IMR-90 (cell line): Measurements from ENCODE around the gene COL19A1. TPM values are rescaled to one million over a fixed set of nuclear protein-coding genes. Genes with fewer than 3 reads are reported as not detected.

Source experiments
- ATAC-seq: fragments of 200-7000 bp; cut with Tn5 transposase; 2 replicates; pipeline ENCODE4 v1.9.1; 2020; ENCODE audit warnings: low read depth, mild to moderate bottlenecking, moderate library complexity
- BruUV-seq: library from RNA; stranded (reverse); fragments of 400-500 nt; replicated peaks from 2 replicates; lab custom pipeline; 2021; lab: Mats Ljungman, UMichigan
- CTCF ChIA-PET: fragments of 300-600 bp; formaldehyde crosslinking; extraction: SDS; loops from one replicate; lab custom pipeline; 2021; ENCODE audit warnings: antibody characterized with exemption; lab: Yijun Ruan, JAX
- POLR2A ChIA-PET: fragments of 300-600 bp; sonication (Branson Sonifier 250); formaldehyde crosslinking; loops from one replicate; lab custom pipeline; 2022; ENCODE audit warnings: antibody characterized with exemption; ENCODE audit not compliant: unreplicated experiment; lab: Charles Lee
- DNase-seq: peaks from one replicate; pipeline ENCODE4 v3.0.0; 2013
- H2AFZ ChIP-seq: replicated peaks from 2 replicates; pipeline ENCODE3; 2013; ENCODE audit warnings: low read length, mild to moderate bottlenecking; ENCODE audit not compliant: poor library complexity
- H2AK5ac ChIP-seq: 2 replicates; pipeline ENCODE4 v1.6.1; 2013; ENCODE audit warnings: low read depth, low read length, inconsistent platforms
- H2AK9ac ChIP-seq: replicated peaks from 2 replicates; pipeline ENCODE3; 2013; ENCODE audit warnings: mild to moderate bottlenecking, low read depth, low read length, moderate library complexity; ENCODE audit not compliant: poor library complexity
- H2BK120ac ChIP-seq: 2 replicates; pipeline ENCODE4 v1.6.1; 2013; ENCODE audit warnings: low read depth, low read length, inconsistent platforms
- H2BK15ac ChIP-seq: 3 replicates; pipeline ENCODE4 v1.6.1; 2013; ENCODE audit warnings: low read depth, low read length, inconsistent platforms
- H2BK20ac ChIP-seq: 2 replicates; pipeline ENCODE4 v1.6.1; 2013; ENCODE audit warnings: low read depth, mild to moderate bottlenecking, inconsistent platforms, low read length, moderate library complexity
- H2BK5ac ChIP-seq: 2 replicates; pipeline ENCODE4 v1.6.1; 2013; ENCODE audit warnings: mild to moderate bottlenecking, low read depth, low read length, inconsistent platforms; ENCODE audit not compliant: poor library complexity, severe bottlenecking
- H3K14ac ChIP-seq: replicated peaks from 2 replicates; pipeline ENCODE4 v1.6.1; 2013; ENCODE audit warnings: low read depth, low read length, inconsistent platforms
- H3K18ac ChIP-seq: 2 replicates; pipeline ENCODE4 v1.6.1; 2013; ENCODE audit warnings: low read depth, low read length, control low read depth
- H3K23ac ChIP-seq: 2 replicates; pipeline ENCODE4 v1.6.1; 2013; ENCODE audit warnings: low read depth, low read length, inconsistent platforms
- H3K27ac ChIP-seq: 2 replicates; pipeline ENCODE4 v1.5.1; 2013; ENCODE audit warnings: mild to moderate bottlenecking, control low read depth, low read length; ENCODE audit not compliant: insufficient read depth
- H3K27me3 ChIP-seq: 2 replicates; pipeline ENCODE4 v1.6.1; 2013; ENCODE audit warnings: low read length; ENCODE audit not compliant: control insufficient read depth, insufficient read depth
- H3K36me3 ChIP-seq: 2 replicates; pipeline ENCODE4 v1.6.1; 2013; ENCODE audit warnings: low read length, mixed read lengths; ENCODE audit not compliant: control insufficient read depth, insufficient read depth
- H3K4ac ChIP-seq: 2 replicates; pipeline ENCODE4 v1.6.1; 2013; ENCODE audit warnings: low read depth, low read length, inconsistent platforms
- H3K4me1 ChIP-seq: 2 replicates; pipeline ENCODE4 v1.6.1; 2013; ENCODE audit warnings: low read length, mixed read lengths; ENCODE audit not compliant: control insufficient read depth, insufficient read depth
- H3K4me2 ChIP-seq: 2 replicates; pipeline ENCODE4 v1.6.1; 2013; ENCODE audit warnings: low read depth, mild to moderate bottlenecking, control low read depth, low read length, moderate library complexity
- H3K4me3 ChIP-seq: 2 replicates; pipeline ENCODE4 v1.5.1; 2013; ENCODE audit warnings: low read depth, mild to moderate bottlenecking, control low read depth, low read length, moderate library complexity; ENCODE audit not compliant: insufficient read depth
- H3K56ac ChIP-seq: 2 replicates; pipeline ENCODE4 v1.6.1; 2013; ENCODE audit warnings: low read length, inconsistent platforms; ENCODE audit not compliant: insufficient read depth; ENCODE audit errors: extremely low read depth
- H3K79me1 ChIP-seq, 2 experiments: 2 replicates each; pipeline ENCODE4 v1.6.1; 2013; ENCODE audit warnings: low read length in 2 of 2, inconsistent platforms in 1 of 2, low read depth in 1 of 2
- H3K9ac ChIP-seq: 2 replicates; pipeline ENCODE4 v1.6.1; 2013; ENCODE audit warnings: low read depth, low read length, control low read depth
- H3K9me1 ChIP-seq: 2 replicates; pipeline ENCODE4 v1.6.1; 2013; ENCODE audit warnings: low read length, inconsistent platforms; ENCODE audit not compliant: insufficient read depth
- H3K9me3 ChIP-seq: 2 replicates; pipeline ENCODE4 v1.6.1; 2013; ENCODE audit warnings: low read length; ENCODE audit not compliant: control insufficient read depth, insufficient read depth
- H4K20me1 ChIP-seq: 2 replicates; pipeline ENCODE4 v1.6.1; 2013; ENCODE audit warnings: low read length, inconsistent platforms; ENCODE audit not compliant: insufficient read depth
- H4K5ac ChIP-seq: 2 replicates; pipeline ENCODE4 v1.6.1; 2013; ENCODE audit warnings: mild to moderate bottlenecking, low read depth, low read length, control low read depth
- H4K8ac ChIP-seq, 2 experiments: 2 replicates each; pipeline ENCODE4 v1.6.1; 2013; ENCODE audit warnings: low read depth in 2 of 2, low read length in 2 of 2, control low read depth in 1 of 2, inconsistent platforms in 1 of 2
- H4K91ac ChIP-seq: 2 replicates; pipeline ENCODE4 v1.6.1; 2013; ENCODE audit warnings: low read depth, low read length, inconsistent platforms; ENCODE audit not compliant: insufficient read depth
- BHLHE40 ChIP-seq: fragments of 150-350 bp; IDR thresholded peaks from 2 replicates; pipeline ENCODE4 v1.6.1; 2016; ENCODE audit warnings: mild to moderate bottlenecking, low read depth, low read length
- CEBPB ChIP-seq: IDR thresholded peaks from 2 replicates; pipeline ENCODE4 v1.6.1; 2012; ENCODE audit warnings: low read depth, low read length, improper control_type of control experiment
- CHD1 ChIP-seq: IDR thresholded peaks from 2 replicates; pipeline ENCODE4 v1.6.1; 2012; ENCODE audit warnings: low read depth, low read length, improper control_type of control experiment
- FOS ChIP-seq: fragments of 150-350 bp; IDR thresholded peaks from 2 replicates; pipeline ENCODE4 v1.6.1; 2016; ENCODE audit warnings: low read depth, low read length
- MAFK ChIP-seq: IDR thresholded peaks from 2 replicates; pipeline ENCODE4 v1.6.1; 2012; ENCODE audit warnings: low read depth, low read length, improper control_type of control experiment
- MAZ ChIP-seq: IDR thresholded peaks from 2 replicates; pipeline ENCODE4 v1.6.1; 2012; ENCODE audit warnings: low read depth, mild to moderate bottlenecking, low read length, improper control_type of control experiment, moderate library complexity, borderline replicate concordance
- MXI1 ChIP-seq: IDR thresholded peaks from 2 replicates; pipeline ENCODE4 v1.6.1; 2012; ENCODE audit warnings: low read depth, mild to moderate bottlenecking, low read length, moderate library complexity, borderline replicate concordance
- NFE2L2 ChIP-seq: fragments of 150-350 bp; IDR thresholded peaks from 2 replicates; pipeline ENCODE4 v1.6.1; 2016; ENCODE audit warnings: low read depth, mild to moderate bottlenecking, low read length
- POLR2A ChIP-seq: IDR thresholded peaks from 2 replicates; pipeline ENCODE4 v1.6.1; 2012; ENCODE audit warnings: mild to moderate bottlenecking, low read depth, low read length
- RFX5 ChIP-seq: IDR thresholded peaks from 2 replicates; pipeline ENCODE4 v1.8.0; 2012; ENCODE audit warnings: low read depth, mild to moderate bottlenecking, low read length, moderate library complexity
- SMC3 ChIP-seq: fragments of 150-350 bp; IDR thresholded peaks from 2 replicates; pipeline ENCODE4 v1.6.1; 2016; ENCODE audit warnings: low read depth, mild to moderate bottlenecking, antibody characterized with exemption, low read length, moderate library complexity
- WGBS, 2 experiments: methylation state at CpG; one replicate each; pipeline versions ENCODE4 v1.1.5 to v1.1.7; 2013; ENCODE audit warnings: missing lambda C conversion rate in 2 of 2; ENCODE audit not compliant: insufficient read length in 1 of 2; ENCODE audit errors: extremely low coverage in 2 of 2; 5-methylcytosine and 5-hydroxymethylcytosine counted together
- dilution Hi-C: fragments of 300-500 bp; cut with HindIII; formaldehyde crosslinking; loops from one replicate; pipeline ENCODE4 v1.14.3; 2018; ENCODE audit warnings: low sequenced_read_pairs; ENCODE audit not compliant: unreplicated experiment
- in situ Hi-C: fragments of 300-500 bp; cut with MboI; formaldehyde crosslinking; loops from 3 replicates; pipeline ENCODE4 v1.14.3; 2019; ENCODE audit warnings: low sequenced_read_pairs, inconsistent platforms, mixed read lengths
- intact Hi-C: fragments of 100-400 bp; cut with micrococcal nuclease; formaldehyde crosslinking; loops from 2 replicates; pipeline ENCODE4 v1.10.0; 2022
- polyA plus RNA-seq, 3 experiments: library from polyadenylated mRNA; depleted of rRNA; stranded (reverse); fragments of >200 nt; gene quantifications; 2 replicates each; pipeline ENCODE4 v1.2.3, GENCODE V29; 2012; ENCODE audit warnings: low replicate concordance in 1 of 3
- total RNA-seq: library from RNA; depleted of rRNA; stranded (reverse); fragments of >200 nt; gene quantifications from 2 replicates; pipeline ENCODE4 v1.2.3, GENCODE V29; 2012
- TF ChIP-seq, protein P1 (sequence below): fragments of 150-350 bp; IDR thresholded peaks from 2 replicates; pipeline ENCODE4 v1.6.1; 2016; ENCODE audit warnings: low read depth, mild to moderate bottlenecking, low read length, moderate library complexity, borderline replicate concordance
- TF ChIP-seq, protein P2 (sequence below): conservative IDR thresholded peaks from 2 replicates; pipeline ENCODE4 v1.5.1; 2012; ENCODE audit warnings: mild to moderate bottlenecking, low read depth, low read length, improper control_type of control experiment

COL19A1 gene
- total and polyA plus RNA-seq, 2 of the 4 experiments (the other 2 are of a cell fraction): under 0.01 TPM; not detected in 1

DNA sequence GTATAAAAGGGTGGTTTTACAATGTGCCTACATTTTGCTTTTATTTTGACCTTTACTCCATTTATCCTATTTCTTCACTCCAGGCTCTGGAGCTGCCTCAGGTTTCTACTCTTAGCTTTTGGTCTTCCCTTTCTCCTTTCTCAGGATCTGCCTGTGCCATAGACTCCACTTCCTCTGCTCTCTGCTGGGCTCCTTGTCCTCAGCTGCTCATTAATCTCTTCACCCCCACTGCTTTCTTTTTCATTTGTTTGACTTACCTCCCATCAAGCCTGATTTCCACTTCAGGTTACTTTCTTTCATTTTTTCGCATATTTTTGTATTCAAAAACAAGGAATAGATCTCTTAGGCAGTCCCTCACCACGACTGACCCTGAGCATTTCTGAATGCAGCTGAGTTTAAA lies 106.8 kb downstream of the COL19A1 start:
- H3K4ac ChIP-seq: no peak overlapping the region
- H3K4me1 ChIP-seq: no peaks in the 10 kb centered on the region
- H3K27ac ChIP-seq: no peak overlapping the region
- DNase-seq (no peak), ATAC-seq (no peak)
- H2BK15ac ChIP-seq: no peak overlapping the region
- H3K18ac ChIP-seq: no peak overlapping the region
- no peak overlapping the region for H2BK5ac ChIP-seq
- H4K20me1 ChIP-seq: no peaks in the 10 kb centered on the region
- H3K4me2 ChIP-seq: no peak overlapping the region
- H4K5ac ChIP-seq: no peak overlapping the region
- intact Hi-C loops (no loop called here), in situ Hi-C loops (no loop called here), dilution Hi-C loops (no loop called here)
- H3K79me1 ChIP-seq: no peaks in the 10 kb centered on the region
- H4K91ac ChIP-seq: no peak overlapping the region
- H2AK5ac ChIP-seq: no peak overlapping the region
- H3K4me3 ChIP-seq: no peak overlapping the region
- H3K23ac ChIP-seq: no peak overlapping the region
- CTCF ChIA-PET: no interaction called here
- no peaks in the 10 kb centered on the region for H3K36me3 ChIP-seq
- no CpG with 5 or more reads among the region's 2 CpGs for WGBS, 2 experiments
- H2AFZ ChIP-seq: no peak overlapping the region
- no peak overlapping the region for H3K14ac ChIP-seq
- TF ChIP-seq POLR2A (no peak), CHD1 (no peak), MAZ (no peak), BHLHE40 (no peak), RFX5 (no peak), FOS (no peak), MXI1 (no peak), NFE2L2 (no peak), MAFK (no peak), CEBPB (no peak), SMC3 (no peak)
- TF ChIP-seq, protein P1, sequence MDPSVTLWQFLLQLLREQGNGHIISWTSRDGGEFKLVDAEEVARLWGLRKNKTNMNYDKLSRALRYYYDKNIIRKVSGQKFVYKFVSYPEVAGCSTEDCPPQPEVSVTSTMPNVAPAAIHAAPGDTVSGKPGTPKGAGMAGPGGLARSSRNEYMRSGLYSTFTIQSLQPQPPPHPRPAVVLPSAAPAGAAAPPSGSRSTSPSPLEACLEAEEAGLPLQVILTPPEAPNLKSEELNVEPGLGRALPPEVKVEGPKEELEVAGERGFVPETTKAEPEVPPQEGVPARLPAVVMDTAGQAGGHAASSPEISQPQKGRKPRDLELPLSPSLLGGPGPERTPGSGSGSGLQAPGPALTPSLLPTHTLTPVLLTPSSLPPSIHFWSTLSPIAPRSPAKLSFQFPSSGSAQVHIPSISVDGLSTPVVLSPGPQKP: no peak
- TF ChIP-seq, protein P2, sequence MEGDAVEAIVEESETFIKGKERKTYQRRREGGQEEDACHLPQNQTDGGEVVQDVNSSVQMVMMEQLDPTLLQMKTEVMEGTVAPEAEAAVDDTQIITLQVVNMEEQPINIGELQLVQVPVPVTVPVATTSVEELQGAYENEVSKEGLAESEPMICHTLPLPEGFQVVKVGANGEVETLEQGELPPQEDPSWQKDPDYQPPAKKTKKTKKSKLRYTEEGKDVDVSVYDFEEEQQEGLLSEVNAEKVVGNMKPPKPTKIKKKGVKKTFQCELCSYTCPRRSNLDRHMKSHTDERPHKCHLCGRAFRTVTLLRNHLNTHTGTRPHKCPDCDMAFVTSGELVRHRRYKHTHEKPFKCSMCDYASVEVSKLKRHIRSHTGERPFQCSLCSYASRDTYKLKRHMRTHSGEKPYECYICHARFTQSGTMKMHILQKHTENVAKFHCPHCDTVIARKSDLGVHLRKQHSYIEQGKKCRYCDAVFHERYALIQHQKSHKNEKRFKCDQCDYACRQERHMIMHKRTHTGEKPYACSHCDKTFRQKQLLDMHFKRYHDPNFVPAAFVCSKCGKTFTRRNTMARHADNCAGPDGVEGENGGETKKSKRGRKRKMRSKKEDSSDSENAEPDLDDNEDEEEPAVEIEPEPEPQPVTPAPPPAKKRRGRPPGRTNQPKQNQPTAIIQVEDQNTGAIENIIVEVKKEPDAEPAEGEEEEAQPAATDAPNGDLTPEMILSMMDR: no peak
- no peak overlapping the region for H2AK9ac ChIP-seq
- no peaks in the 10 kb centered on the region for H3K27me3 ChIP-seq
- H3K9me1 ChIP-seq: no peaks in the 10 kb centered on the region
- H3K56ac ChIP-seq: no peak overlapping the region
- no peak overlapping the region for H3K9ac ChIP-seq
- H2BK120ac ChIP-seq: no peak overlapping the region
- POLR2A ChIA-PET: no interaction called here
- H3K9me3 ChIP-seq: no peaks in the 10 kb centered on the region
- no TSS peak for BruUV-seq
- H4K8ac ChIP-seq: no peak overlapping the region
- no peak overlapping the region for H2BK20ac ChIP-seq
